ENCODE results near the gene ADAMTS10.
"Not testable (repeated sequence)": the region's sequence is repeated elsewhere in the genome, so short reads cannot be mapped to it uniquely, and the experiment has no call there.

ADAMTS10 gene

DNA sequence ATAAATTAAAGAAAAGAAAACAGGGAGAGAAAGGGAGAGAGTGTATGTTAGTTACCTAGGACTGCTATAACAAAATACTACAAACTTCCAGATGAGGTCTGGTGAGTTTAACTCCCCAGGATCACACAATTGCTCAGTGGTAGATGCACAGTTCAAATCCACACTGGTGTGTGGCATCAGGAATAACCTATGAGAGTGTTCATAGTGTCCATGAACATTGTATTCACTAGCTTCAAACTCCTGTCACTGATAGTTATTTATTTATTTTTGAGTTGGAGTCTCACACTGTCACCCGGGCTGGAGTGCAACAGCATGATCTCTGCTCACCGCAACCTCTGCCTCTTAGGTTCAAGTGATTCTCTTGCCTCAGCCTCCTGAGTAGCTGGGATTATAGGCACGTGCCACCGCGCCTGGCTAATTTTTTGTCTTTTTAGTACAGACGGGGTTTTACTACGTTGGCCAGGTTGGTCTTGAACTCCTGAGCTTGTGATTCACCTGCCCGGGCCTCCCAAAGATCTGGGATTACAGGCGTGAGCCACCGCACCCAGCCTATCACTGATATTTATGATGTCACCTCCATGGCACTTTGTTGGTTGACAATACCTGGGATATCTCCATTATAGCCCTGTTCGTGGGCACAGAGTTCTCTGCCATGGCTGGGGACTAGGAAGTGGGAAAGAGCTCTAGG lies 19.6 kb upstream of the ADAMTS10 start, which contains the start of gene NFILZ:
Gene NFILZ, plus strand, starts transcription at position 638 of the 688 bp plus-strand sequence. CDS start 46,133 bp downstream, outside the sequence.
- POLR2A ChIA-PET = no interaction called here
- CTCF ChIA-PET = interaction anchor here (1.6 kb wide), 1 partner anchor 24 kb away, joined by 5 read pairs; no protein-coding TSS in a partner anchor
- no peak for DNase-seq (ENCODE audit: extremely low spot score)
- TF ChIP-seq, protein P1, sequence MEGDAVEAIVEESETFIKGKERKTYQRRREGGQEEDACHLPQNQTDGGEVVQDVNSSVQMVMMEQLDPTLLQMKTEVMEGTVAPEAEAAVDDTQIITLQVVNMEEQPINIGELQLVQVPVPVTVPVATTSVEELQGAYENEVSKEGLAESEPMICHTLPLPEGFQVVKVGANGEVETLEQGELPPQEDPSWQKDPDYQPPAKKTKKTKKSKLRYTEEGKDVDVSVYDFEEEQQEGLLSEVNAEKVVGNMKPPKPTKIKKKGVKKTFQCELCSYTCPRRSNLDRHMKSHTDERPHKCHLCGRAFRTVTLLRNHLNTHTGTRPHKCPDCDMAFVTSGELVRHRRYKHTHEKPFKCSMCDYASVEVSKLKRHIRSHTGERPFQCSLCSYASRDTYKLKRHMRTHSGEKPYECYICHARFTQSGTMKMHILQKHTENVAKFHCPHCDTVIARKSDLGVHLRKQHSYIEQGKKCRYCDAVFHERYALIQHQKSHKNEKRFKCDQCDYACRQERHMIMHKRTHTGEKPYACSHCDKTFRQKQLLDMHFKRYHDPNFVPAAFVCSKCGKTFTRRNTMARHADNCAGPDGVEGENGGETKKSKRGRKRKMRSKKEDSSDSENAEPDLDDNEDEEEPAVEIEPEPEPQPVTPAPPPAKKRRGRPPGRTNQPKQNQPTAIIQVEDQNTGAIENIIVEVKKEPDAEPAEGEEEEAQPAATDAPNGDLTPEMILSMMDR (IDR thresholded peaks at IDR 0.05; ENCODE audit: control extremely low read depth, extremely low read depth, low read depth, missing control alignments) = no peak

DNA sequence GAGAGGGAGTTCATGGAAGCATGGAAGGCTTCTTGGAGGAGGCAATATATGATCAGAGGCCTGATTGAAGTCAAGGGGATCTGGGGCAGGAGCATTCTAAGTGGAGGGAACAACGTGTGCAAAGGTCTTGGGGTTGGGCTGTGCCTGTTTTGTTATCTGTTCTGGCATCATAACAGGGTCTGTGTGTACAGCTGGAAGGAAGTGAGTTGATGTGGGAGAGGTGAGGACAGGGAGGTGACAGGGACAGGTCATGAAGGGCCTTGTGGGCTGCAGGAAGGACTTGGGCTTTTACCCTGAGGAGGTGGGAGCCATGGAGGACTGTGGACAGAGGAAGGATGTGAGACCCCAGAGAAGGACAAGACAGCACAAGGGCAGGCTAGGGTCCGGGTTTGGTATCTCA lies 18.7 kb upstream of the ADAMTS10 start:
- ChIA-PET POLR2A (no interaction called here), CTCF (no interaction called here)
- TF ChIP-seq, protein P1 (IDR thresholded peaks at IDR 0.05; ENCODE audit: control extremely low read depth, extremely low read depth, low read depth, missing control alignments) = no peak
- no peak for DNase-seq (ENCODE audit: extremely low spot score)

DNA sequence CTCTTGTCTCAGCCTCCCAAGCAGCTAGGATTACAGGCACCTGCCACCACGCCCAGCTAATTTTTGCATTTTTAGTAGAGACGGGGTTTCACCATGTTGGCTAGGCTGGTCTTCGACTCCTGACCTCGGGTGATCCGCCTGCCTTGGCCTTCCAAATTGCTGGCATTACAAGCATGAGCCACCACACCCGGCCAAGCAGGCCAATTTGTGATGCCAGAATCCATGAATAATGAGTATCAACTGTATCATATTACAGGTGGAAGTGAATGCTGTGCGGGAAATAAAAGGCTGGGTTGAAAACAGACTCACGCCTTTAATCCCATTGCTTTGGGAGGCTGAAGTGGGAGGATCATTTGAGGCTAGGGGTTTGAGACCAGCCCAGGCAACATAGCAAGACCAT lies 16.3 kb upstream of the ADAMTS10 start:
- TF ChIP-seq, protein P1 (IDR thresholded peaks at IDR 0.05; ENCODE audit: control extremely low read depth, extremely low read depth, low read depth, missing control alignments) = no peak
- CTCF ChIA-PET = no interaction called here

DNA sequence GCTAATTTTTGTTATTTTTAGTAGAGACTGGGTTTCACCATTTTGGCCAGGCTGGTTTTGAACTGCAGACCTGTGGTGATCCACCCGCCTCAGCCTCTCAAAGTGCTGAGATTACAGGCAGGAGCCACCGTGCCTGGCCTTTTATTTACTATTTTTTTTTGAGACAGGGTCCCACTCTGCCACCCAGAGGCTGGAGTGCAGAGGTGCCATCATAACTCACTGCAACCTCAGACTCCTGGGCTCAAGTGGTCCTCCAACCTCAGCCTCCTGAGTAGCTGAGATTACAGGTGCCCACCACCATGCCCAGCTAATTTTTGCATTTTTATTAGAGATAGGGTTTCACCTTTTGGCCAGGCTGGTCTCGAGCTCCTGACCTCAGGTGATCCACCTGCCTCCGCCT lies 12.4 kb upstream of the ADAMTS10 start:
- DNase-seq (ENCODE audit: extremely low spot score); POLR2A ChIA-PET: not testable (repeated sequence)
- CTCF ChIA-PET = interaction anchor here (1.4 kb wide), 1 partner anchor 45 kb away, joined by 3 read pairs; the partner anchor contains the start of gene MYO1F

More for the DNA sequence above, 16.3 kb upstream of the ADAMTS10 start:
- POLR2A ChIA-PET = no interaction called here
- no peak for DNase-seq (ENCODE audit: extremely low spot score)

DNA sequence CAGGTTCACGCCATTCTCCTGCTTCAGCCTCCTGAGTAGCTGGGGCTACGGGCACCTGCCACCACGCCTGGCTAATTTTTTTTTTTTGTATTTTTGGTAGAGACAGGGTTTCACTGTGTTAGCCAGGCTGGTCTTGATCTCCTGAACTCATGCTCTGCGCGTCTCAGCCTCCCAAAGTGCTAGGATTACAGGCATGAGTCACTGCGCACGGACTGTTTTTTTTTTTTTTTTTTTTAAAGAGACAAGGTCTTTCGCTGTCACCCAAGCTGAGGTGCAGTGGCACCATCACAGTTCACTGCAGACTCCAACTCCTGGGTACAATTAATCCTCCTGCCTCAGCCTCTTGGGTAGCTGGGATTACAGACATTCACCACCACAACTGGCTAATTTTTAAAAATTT lies 8.2 kb upstream of the ADAMTS10 start:
- no peak for DNase-seq (ENCODE audit: extremely low spot score)
- POLR2A ChIA-PET = no interaction called here
- TF ChIP-seq, protein P1 (IDR thresholded peaks at IDR 0.05; ENCODE audit: control extremely low read depth, extremely low read depth, low read depth, missing control alignments) = no peak
- CTCF ChIA-PET = interaction anchor here (1.6 kb wide), 1 partner anchor 75 kb away, joined by 5 read pairs; no protein-coding TSS in a partner anchor

DNA sequence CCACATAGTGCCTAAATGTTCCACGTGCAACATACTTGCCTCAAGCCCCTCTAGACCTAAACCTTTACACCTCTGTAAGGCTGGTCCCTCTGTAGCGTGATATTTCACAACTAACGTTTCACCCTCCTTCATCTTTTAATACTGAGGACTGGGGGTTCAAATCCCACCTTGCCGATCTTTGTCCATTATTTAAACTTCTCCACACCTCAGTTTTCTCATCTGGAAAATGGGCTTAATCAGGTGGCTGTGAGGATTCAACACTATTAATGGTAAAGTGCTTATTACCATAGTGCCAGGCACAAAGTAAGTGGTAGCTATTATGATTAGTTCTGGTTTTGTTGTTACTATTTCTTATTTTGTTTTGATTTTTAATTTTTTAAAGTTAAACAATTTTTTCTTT lies 7.5 kb upstream of the ADAMTS10 start:
- DNase-seq (ENCODE audit: extremely low spot score) = no peak
- ChIA-PET POLR2A (no interaction called here), CTCF (interaction anchor here (1.2 to 1.6 kb wide), 2 partner anchors 16 to 76 kb away, joined by 3 to 5 read pairs; no protein-coding TSS in a partner anchor)
- TF ChIP-seq, protein P1 (IDR thresholded peaks at IDR 0.05; ENCODE audit: control extremely low read depth, extremely low read depth, low read depth, missing control alignments) = no peak

DNA sequence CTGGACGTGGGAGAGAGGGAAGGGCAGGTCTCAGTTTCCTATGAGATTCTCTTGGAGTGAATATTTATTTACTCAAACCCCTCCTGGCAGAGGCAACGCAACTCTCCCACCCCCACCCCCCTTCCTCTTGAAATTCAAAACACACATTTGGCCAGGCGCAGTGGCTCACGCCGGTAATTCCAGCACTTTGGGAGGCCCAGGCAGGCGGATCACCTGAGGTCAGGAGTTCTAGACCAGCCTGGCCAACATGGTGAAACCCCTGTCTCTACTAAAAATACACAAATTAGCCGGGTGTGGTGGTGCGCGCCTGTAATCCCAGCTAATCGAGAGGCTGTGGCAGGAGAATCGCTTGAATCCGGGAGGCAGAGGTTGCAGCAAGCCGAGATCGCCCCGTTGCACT lies 6.8 kb upstream of the ADAMTS10 start:
- CTCF ChIA-PET = interaction anchor here (1.2 to 2.3 kb wide), 4 partner anchors 16 to 75 kb away, joined by 3 to 6 read pairs (median 4); no protein-coding TSS in a partner anchor
- DNase-seq (ENCODE audit: extremely low spot score); POLR2A ChIA-PET: not testable (repeated sequence)
